ENCODE data around the gene CPHXL.
A peak's percentile ranks its signal among the peaks of the same experiment; 100 is the strongest.

Gene CPHXL

GRCh38 chr16:75726390-75726789, at the start of gene CPHXL:
TSS of gene CPHXL (minus strand) at chr16:75726490. CDS start at chr16:75726442, 48 bp downstream.
- no peak for DNase-seq (ENCODE audit: low spot score)

- no peak for DNase-seq (ENCODE audit: low spot score)
Measured at GRCh38 chr16:75774197-75774596, 47.9 kb upstream of the CPHXL start.

- DNase-seq (ENCODE audit: low spot score): no peak
Measured at GRCh38 chr16:75770051-75770450, 43.8 kb upstream of the CPHXL start.

- DNase-seq (ENCODE audit: low spot score): peak; percentile 83
Measured at GRCh38 chr16:75764154-75764768, 38.0 kb upstream of the CPHXL start.

GRCh38 chr16:75763204-75763603, 36.9 kb upstream of the CPHXL start:
- no peak for DNase-seq (ENCODE audit: low spot score)

- DNase-seq (ENCODE audit: low spot score): no peak
Measured at GRCh38 chr16:75762746-75763145, 36.5 kb upstream of the CPHXL start.

- DNase-seq (ENCODE audit: low spot score): no peak
Measured at GRCh38 chr16:75761108-75761507, 34.8 kb upstream of the CPHXL start.

GRCh38 chr16:75760018-75760519, 33.8 kb upstream of the CPHXL start:
- DNase-seq (ENCODE audit: low spot score): no peak

GRCh38 chr16:75758215-75758614, 31.9 kb upstream of the CPHXL start:
- DNase-seq (ENCODE audit: low spot score): no peak

GRCh38 chr16:75754141-75754540, 27.9 kb upstream of the CPHXL start:
- no peak for DNase-seq (ENCODE audit: low spot score)

GRCh38 chr16:75750528-75750927, 24.2 kb upstream of the CPHXL start:
- no peak for DNase-seq (ENCODE audit: low spot score)

GRCh38 chr16:75746359-75746758, 20.1 kb upstream of the CPHXL start:
- DNase-seq (ENCODE audit: low spot score): no peak

- no peak for DNase-seq (ENCODE audit: low spot score)
Measured at GRCh38 chr16:75745823-75746222, 19.5 kb upstream of the CPHXL start.

- no peak for DNase-seq (ENCODE audit: low spot score)
Measured at GRCh38 chr16:75745242-75745641, 19.0 kb upstream of the CPHXL start.

GRCh38 chr16:75742424-75743047, 16.2 kb upstream of the CPHXL start:
- no peak for DNase-seq (ENCODE audit: low spot score)

GRCh38 chr16:75733305-75734211, 7.3 kb upstream of the CPHXL start:
- DNase-seq (ENCODE audit: low spot score): peak; percentile 15

- no peak for DNase-seq (ENCODE audit: low spot score)
Measured at GRCh38 chr16:75732871-75733270, 6.6 kb upstream of the CPHXL start.

GRCh38 chr16:75727221-75727620, 931 bp upstream of the CPHXL start:
- no peak for DNase-seq (ENCODE audit: low spot score)

- DNase-seq (ENCODE audit: low spot score): no peak
Measured at GRCh38 chr16:75718452-75718851, 7.8 kb downstream of the CPHXL start.

GRCh38 chr16:75714661-75715060, 11.6 kb downstream of the CPHXL start:
- DNase-seq (ENCODE audit: low spot score): no peak

GRCh38 chr16:75710344-75710743, 15.9 kb downstream of the CPHXL start:
- DNase-seq (ENCODE audit: low spot score): no peak

GRCh38 chr16:75703306-75703705, 23.0 kb downstream of the CPHXL start:
- DNase-seq (ENCODE audit: low spot score): no peak

- no peak for DNase-seq (ENCODE audit: low spot score)
Measured at GRCh38 chr16:75702242-75702641, 24.0 kb downstream of the CPHXL start.

Data from globus pallidus (tissue), 1 donor.